ENCODE results near the gene CHRNA10. TPM values are rescaled to one million over a fixed set of nuclear protein-coding genes. Genes with fewer than 3 reads are reported as not detected.
"Not testable (repeated sequence)": the region's sequence is repeated elsewhere in the genome, so short reads cannot be mapped to it uniquely, and the experiment has no call there.

Gene CHRNA10
- total RNA-seq, 1 experiment from 2014 or later = 3.6 TPM

GRCh38 chr11:3660960-3661359 is 10.2 kb downstream of the CHRNA10 start:
- Mint-ChIP-seq H3K27me3 (ENCODE audit: insufficient read depth, unreplicated experiment) (no peaks in the 10 kb centered on the region), H3K4me1 (ENCODE audit: low read depth, unreplicated experiment) (no peaks in the 10 kb centered on the region), H3K9me3 (ENCODE audit: unreplicated experiment) (no peaks in the 10 kb centered on the region), H3K36me3 (ENCODE audit: insufficient read depth, unreplicated experiment) (peaks cover 36% of the 10 kb centered on the region), H3K4me3 (ENCODE audit: unreplicated experiment) (no peak overlapping the region), H3K27ac (ENCODE audit: unreplicated experiment) (no peak overlapping the region)
- no peak for DNase-seq
- no TSS peak for BruUV-seq (replicated peaks)
- ChIA-PET CTCF (no interaction called here), POLR2A (no interaction called here)
- no peak for TF ChIP-seq CTCF (IDR thresholded peaks at IDR 0.05; ENCODE audit: insufficient read depth in 1 of 2, low read depth in 1 of 2, low read length in 1 of 2, severe bottlenecking in 1 of 2, unreplicated experiment in 1 of 2)
- H3K27me3 ChIP-seq (replicated peaks; ENCODE audit: control insufficient read depth, insufficient read depth, low read length) = no peaks in the 10 kb centered on the region
- no peak overlapping the region for H3K4me3 ChIP-seq (ENCODE audit: low read depth, low read length)
- no peaks in the 10 kb centered on the region for H3K4me1 ChIP-seq
- no peaks in the 10 kb centered on the region for H3K36me3 ChIP-seq (ENCODE audit: control insufficient read depth, insufficient read depth, low read length)
- H3K9me3 ChIP-seq = 0 out of 2 replicates have a peak, but pooled peaks cover 2% of the 10 kb centered on the region
- intact Hi-C loops (cut with micrococcal nuclease; ENCODE audit: unreplicated experiment) = no loop called here

- intact Hi-C loops (cut with micrococcal nuclease; ENCODE audit: unreplicated experiment) = no loop called here
- BruUV-seq (replicated peaks) = no TSS peak
- peaks cover 27% of the 10 kb centered on the region for H3K36me3 Mint-ChIP-seq (ENCODE audit: insufficient read depth, unreplicated experiment)
- H3K9me3 Mint-ChIP-seq (ENCODE audit: unreplicated experiment) = no peaks in the 10 kb centered on the region
- CTCF ChIA-PET = no interaction called here
- H3K27me3 Mint-ChIP-seq (ENCODE audit: insufficient read depth, unreplicated experiment) = no peaks in the 10 kb centered on the region
- TF ChIP-seq CTCF (IDR thresholded peaks at IDR 0.05; ENCODE audit: insufficient read depth in 1 of 2, low read depth in 1 of 2, low read length in 1 of 2, severe bottlenecking in 1 of 2, unreplicated experiment in 1 of 2) = no peak
- H3K27ac Mint-ChIP-seq (ENCODE audit: unreplicated experiment) = no peak overlapping the region
- no peak for DNase-seq
- H3K4me1 Mint-ChIP-seq (ENCODE audit: low read depth, unreplicated experiment) = no peaks in the 10 kb centered on the region
- Histone ChIP-seq H3K4me3 (ENCODE audit: low read depth, low read length) (no peak overlapping the region), H3K36me3 (ENCODE audit: control insufficient read depth, insufficient read depth, low read length) (no peaks in the 10 kb centered on the region), H3K27me3 (replicated peaks; ENCODE audit: control insufficient read depth, insufficient read depth, low read length) (no peaks in the 10 kb centered on the region), H3K9me3 (0 out of 2 replicates have a peak, but pooled peaks cover 2% of the 10 kb centered on the region), H3K4me1 (no peaks in the 10 kb centered on the region)
- POLR2A ChIA-PET = no interaction called here
- no peak overlapping the region for H3K4me3 Mint-ChIP-seq (ENCODE audit: unreplicated experiment)
Observed at GRCh38 chr11:3659595-3660515, 11.3 kb downstream of the CHRNA10 start.

DNA sequence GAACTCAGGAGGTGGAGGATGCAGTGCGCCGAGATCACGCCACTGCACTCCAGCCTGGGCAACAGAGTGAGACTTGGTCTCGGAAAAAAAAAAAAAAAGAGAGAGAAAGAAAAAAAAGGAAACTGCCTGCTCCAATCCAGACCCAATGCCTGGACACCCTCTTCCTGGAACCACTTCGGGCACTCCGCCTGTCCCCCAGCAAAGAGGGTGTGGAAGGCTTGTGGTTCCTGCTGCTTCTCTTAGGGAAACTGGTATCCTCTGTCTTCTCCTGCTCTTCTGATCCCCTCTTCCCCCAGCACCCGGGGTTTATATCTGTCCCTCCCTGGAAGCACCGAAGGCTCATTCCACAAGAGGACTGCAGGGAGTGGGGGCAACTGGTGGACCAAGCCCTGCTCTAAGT is 12.9 kb downstream of the CHRNA10 start:
- Histone ChIP-seq H3K9me3 (0 out of 2 replicates have a peak, but pooled peaks cover 2% of the 10 kb centered on the region), H3K36me3 (ENCODE audit: control insufficient read depth, insufficient read depth, low read length) (no peaks in the 10 kb centered on the region), H3K27me3 (replicated peaks; ENCODE audit: control insufficient read depth, insufficient read depth, low read length) (no peaks in the 10 kb centered on the region), H3K4me3 (ENCODE audit: low read depth, low read length) (no peak overlapping the region), H3K4me1 (no peaks in the 10 kb centered on the region)
- no peaks in the 10 kb centered on the region for H3K27me3 Mint-ChIP-seq (ENCODE audit: insufficient read depth, unreplicated experiment)
- H3K27ac Mint-ChIP-seq (ENCODE audit: unreplicated experiment) = no peak overlapping the region
- no peak overlapping the region for H3K4me3 Mint-ChIP-seq (ENCODE audit: unreplicated experiment)
- POLR2A ChIA-PET = no interaction called here
- H3K4me1 Mint-ChIP-seq (ENCODE audit: low read depth, unreplicated experiment) = no peaks in the 10 kb centered on the region
- TF ChIP-seq CTCF (IDR thresholded peaks at IDR 0.05; ENCODE audit: insufficient read depth in 1 of 2, low read depth in 1 of 2, low read length in 1 of 2, severe bottlenecking in 1 of 2, unreplicated experiment in 1 of 2) = no peak
- CTCF ChIA-PET = no interaction called here
- no peak for DNase-seq
- BruUV-seq (replicated peaks) = no TSS peak
- H3K9me3 Mint-ChIP-seq (ENCODE audit: unreplicated experiment) = no peaks in the 10 kb centered on the region
- peaks cover 16% of the 10 kb centered on the region for H3K36me3 Mint-ChIP-seq (ENCODE audit: insufficient read depth, unreplicated experiment)
- intact Hi-C loops (cut with micrococcal nuclease; ENCODE audit: unreplicated experiment) = no loop called here

DNA sequence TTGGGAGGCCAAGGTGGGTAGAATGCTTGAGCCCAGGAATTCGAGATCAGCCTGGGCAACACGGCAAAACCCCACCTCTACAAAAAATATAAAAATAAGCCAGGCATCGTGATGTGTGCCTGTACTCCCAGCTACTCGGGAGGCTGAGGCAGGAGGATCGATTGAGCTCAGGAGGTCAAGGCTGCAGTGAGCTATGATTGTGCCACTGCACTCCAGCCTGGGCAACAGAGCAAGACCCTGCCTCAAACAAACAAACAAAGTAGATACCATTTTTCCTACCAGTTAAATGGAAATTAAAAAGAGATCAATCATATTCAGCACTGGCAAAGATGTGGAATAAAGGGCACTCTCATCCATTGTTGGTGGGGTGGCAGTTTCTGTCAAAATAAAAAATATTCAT is 13.9 kb downstream of the CHRNA10 start:
- H3K4me1 ChIP-seq; H3K36me3 Mint-ChIP-seq (ENCODE audit: insufficient read depth, unreplicated experiment); H3K27ac Mint-ChIP-seq (ENCODE audit: unreplicated experiment); H3K9me3 Mint-ChIP-seq (ENCODE audit: unreplicated experiment); intact Hi-C loops (cut with micrococcal nuclease; ENCODE audit: unreplicated experiment); POLR2A ChIA-PET; H3K4me3 ChIP-seq (ENCODE audit: low read depth, low read length); CTCF ChIA-PET; H3K4me3 Mint-ChIP-seq (ENCODE audit: unreplicated experiment); H3K4me1 Mint-ChIP-seq (ENCODE audit: low read depth, unreplicated experiment); DNase-seq; H3K27me3 Mint-ChIP-seq (ENCODE audit: insufficient read depth, unreplicated experiment); H3K36me3 ChIP-seq (ENCODE audit: control insufficient read depth, insufficient read depth, low read length); H3K9me3 ChIP-seq; BruUV-seq (replicated peaks); H3K27me3 ChIP-seq (replicated peaks; ENCODE audit: control insufficient read depth, insufficient read depth, low read length): not testable (repeated sequence)

Data from Caco-2 (cell line).